ENCODE measurements around the gene CXCL3.

The CXCL3 gene

DNA sequence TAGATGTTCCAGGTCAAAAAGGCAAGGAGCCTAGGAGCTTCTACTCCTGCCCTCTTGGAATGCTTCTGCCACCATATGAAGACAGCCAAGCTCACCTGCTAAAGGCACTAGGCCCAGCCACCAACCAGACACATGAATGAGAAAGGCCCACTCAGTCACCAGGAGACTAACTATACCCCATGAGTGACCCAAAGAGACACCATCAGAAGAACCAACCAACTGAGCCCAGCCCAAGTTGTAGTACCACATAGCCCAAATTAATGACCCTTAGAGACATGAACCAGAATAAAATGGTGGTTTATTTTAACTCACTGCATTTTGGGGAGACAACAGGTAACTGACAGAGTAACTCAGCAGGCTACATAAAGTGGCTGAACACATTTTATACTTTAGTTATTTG lies 22.9 kb upstream of the CXCL3 start:
- DNase-seq (ENCODE audit: low spot score), result no peak
- TF ChIP-seq, protein P1, sequence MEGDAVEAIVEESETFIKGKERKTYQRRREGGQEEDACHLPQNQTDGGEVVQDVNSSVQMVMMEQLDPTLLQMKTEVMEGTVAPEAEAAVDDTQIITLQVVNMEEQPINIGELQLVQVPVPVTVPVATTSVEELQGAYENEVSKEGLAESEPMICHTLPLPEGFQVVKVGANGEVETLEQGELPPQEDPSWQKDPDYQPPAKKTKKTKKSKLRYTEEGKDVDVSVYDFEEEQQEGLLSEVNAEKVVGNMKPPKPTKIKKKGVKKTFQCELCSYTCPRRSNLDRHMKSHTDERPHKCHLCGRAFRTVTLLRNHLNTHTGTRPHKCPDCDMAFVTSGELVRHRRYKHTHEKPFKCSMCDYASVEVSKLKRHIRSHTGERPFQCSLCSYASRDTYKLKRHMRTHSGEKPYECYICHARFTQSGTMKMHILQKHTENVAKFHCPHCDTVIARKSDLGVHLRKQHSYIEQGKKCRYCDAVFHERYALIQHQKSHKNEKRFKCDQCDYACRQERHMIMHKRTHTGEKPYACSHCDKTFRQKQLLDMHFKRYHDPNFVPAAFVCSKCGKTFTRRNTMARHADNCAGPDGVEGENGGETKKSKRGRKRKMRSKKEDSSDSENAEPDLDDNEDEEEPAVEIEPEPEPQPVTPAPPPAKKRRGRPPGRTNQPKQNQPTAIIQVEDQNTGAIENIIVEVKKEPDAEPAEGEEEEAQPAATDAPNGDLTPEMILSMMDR (IDR thresholded peaks at IDR 0.05; ENCODE audit: extremely low read depth, missing control alignments), result no peak

DNA sequence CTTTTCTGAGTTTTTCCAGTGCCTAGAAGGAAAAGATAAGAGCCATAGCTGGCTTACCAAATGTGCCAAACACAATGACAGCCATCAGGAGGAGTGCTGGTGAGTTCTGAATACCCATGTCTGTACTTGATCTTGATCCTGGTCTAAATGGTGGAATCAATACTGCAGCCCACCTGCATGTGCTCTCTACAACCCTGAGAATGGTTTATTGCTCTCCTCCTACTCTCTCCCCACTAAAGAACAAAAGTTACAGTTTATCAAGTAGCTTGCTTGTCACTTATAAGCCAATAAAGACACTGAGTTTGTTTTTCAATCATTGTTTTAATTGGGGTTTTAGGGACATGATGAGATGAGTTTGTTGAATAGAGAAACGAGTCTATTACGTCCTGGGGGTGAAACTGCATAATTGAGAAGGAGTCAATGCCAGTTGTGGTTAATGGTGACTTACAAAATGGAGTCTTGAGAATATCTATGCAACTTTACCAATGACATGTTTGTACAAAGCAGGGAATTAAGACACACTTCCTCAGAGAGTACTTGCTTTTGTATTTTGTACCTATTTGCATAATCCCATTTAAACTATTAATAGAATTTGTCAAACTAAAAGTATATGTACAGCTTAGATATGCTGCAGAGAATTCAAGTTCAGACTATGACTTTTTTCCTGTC lies 20.8 kb upstream of the CXCL3 start:
- TF ChIP-seq, protein P1 (IDR thresholded peaks at IDR 0.05; ENCODE audit: extremely low read depth, missing control alignments), result no peak
- no peak for DNase-seq (ENCODE audit: low spot score)

- TF ChIP-seq, protein P1 (IDR thresholded peaks at IDR 0.05; ENCODE audit: extremely low read depth, missing control alignments), result no peak
These were observed 19.7 kb upstream of the CXCL3 start for GRCh38 chr4:74058048-74058651.

DNA sequence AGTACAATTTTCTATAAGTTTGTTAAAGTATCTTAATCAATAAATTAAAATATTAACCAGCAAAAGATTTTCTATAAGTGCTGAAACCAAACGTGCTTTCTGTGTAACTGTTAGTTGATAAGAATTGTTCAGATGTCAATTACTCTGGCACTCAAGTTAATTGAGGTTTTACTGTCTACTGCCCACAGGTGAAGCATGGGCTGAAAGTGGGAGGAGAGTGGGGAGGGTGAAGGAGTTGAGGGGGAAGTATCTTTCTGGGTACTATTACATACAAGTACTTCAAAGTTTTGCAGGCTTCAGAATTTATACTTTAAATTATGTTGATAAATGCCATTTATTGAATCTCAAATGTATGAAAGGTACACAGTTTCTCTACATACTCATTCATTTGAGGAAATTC lies 19.1 kb upstream of the CXCL3 start:
- TF ChIP-seq, protein P1 (IDR thresholded peaks at IDR 0.05; ENCODE audit: extremely low read depth, missing control alignments), result no peak
- DNase-seq (ENCODE audit: low spot score), result no peak

More at GRCh38 chr4:74058048-74058651, 19.7 kb upstream of the CXCL3 start:
- no peak for DNase-seq (ENCODE audit: low spot score)

- DNase-seq (ENCODE audit: low spot score), result no peak
These were observed 18.5 kb upstream of the CXCL3 start for GRCh38 chr4:74056858-74057562.

GRCh38 chr4:74056114-74056857 lies 17.8 kb upstream of the CXCL3 start:
- no peak for DNase-seq (ENCODE audit: low spot score)
- TF ChIP-seq, protein P1 (IDR thresholded peaks at IDR 0.05; ENCODE audit: extremely low read depth, missing control alignments), result no peak

More at GRCh38 chr4:74056858-74057562, 18.5 kb upstream of the CXCL3 start:
- TF ChIP-seq, protein P1 (IDR thresholded peaks at IDR 0.05; ENCODE audit: extremely low read depth, missing control alignments), result no peak
